Upper lobe of right lung (tissue), 1 donor: ENCODE results near the gene TUNAR. TPM values are rescaled to one million over a fixed set of nuclear protein-coding genes. Genes with fewer than 3 reads are reported as not detected.

Experiments
- ATAC-seq: fragments of 200-7000 bp; cut with Tn5 transposase; one replicate; pipeline ENCODE4 v1.9.1; 2020; ENCODE audit warnings: mild to moderate bottlenecking, moderate library complexity
- DNase-seq: peaks from one replicate; pipeline ENCODE4 v3.0.0-alpha.2; 2020
- H3K27ac ChIP-seq: fragments of 200-600 bp; one replicate; pipeline ENCODE4 v1.8.0; 2022
- H3K27me3 ChIP-seq: fragments of 200-600 bp; one replicate; pipeline ENCODE4 v1.8.0; 2022; ENCODE audit warnings: mild to moderate bottlenecking
- H3K36me3 ChIP-seq: fragments of 200-600 bp; one replicate; pipeline ENCODE4 v1.8.0; 2022
- H3K4me1 ChIP-seq: fragments of 200-600 bp; one replicate; pipeline ENCODE4 v1.8.0; 2022
- H3K4me3 ChIP-seq: fragments of 200-600 bp; one replicate; pipeline ENCODE4 v1.8.0; 2022; ENCODE audit warnings: mild to moderate bottlenecking
- H3K9me3 ChIP-seq: fragments of 200-600 bp; one replicate; pipeline ENCODE4 v1.8.0; 2022
- CTCF ChIP-seq: fragments of 200-600 bp; IDR thresholded peaks from one replicate; pipeline ENCODE4 v1.8.0; 2022; ENCODE audit warnings: antibody characterized with exemption
- intact Hi-C: fragments of 100-400 bp; cut with DNase I; formaldehyde crosslinking; loops from one replicate; pipeline ENCODE4 v1.11.0; 2022
- total RNA-seq: library from RNA; stranded (reverse); fragmentation: NEBNext Ultra II Directional; extraction: Animal tissue kit (Norgen Biotek cat#: 25700); gene quantifications from one replicate; pipeline ENCODE4 v1.2.1, GENCODE V29; 2021
- donor health status: DM: no; HTN: yes; CAD: no; lungs with severe emphysema.

The TUNAR gene
- total RNA-seq, 1 donor from 2014 or later, result not detected

GRCh38 chr14:95935228-95935822 is 58.7 kb downstream of the TUNAR start:
- Histone ChIP-seq H3K4me1 (no peaks in the 10 kb centered on the region), H3K27me3 (peaks cover 6% of the 10 kb centered on the region), H3K9me3 (no peaks in the 10 kb centered on the region), H3K27ac (no peak overlapping the region), H3K36me3 (no peaks in the 10 kb centered on the region), H3K4me3 (no peak overlapping the region)
- no peak for TF ChIP-seq CTCF
- intact Hi-C loops, result no loop called here
- DNase-seq (no peak), ATAC-seq (no peak)

- peaks cover 5% of the 10 kb centered on the region for H3K27me3 ChIP-seq
- no peak for TF ChIP-seq CTCF
- no peaks in the 10 kb centered on the region for H3K36me3 ChIP-seq
- DNase-seq (no peak), ATAC-seq (no peak)
- no peak overlapping the region for H3K4me3 ChIP-seq
- no peak overlapping the region for H3K27ac ChIP-seq
- intact Hi-C loops, result no loop called here
- H3K4me1 ChIP-seq, result no peaks in the 10 kb centered on the region
- no peaks in the 10 kb centered on the region for H3K9me3 ChIP-seq
Observed at GRCh38 chr14:95936041-95936440, 59.4 kb downstream of the TUNAR start.

- ATAC-seq, result no peak
- no peak overlapping the region for H3K4me3 ChIP-seq
Observed at GRCh38 chr14:95939335-95939734, 62.7 kb downstream of the TUNAR start.

GRCh38 chr14:95941897-95942296 is 65.3 kb downstream of the TUNAR start:
- intact Hi-C loops, result no loop called here
- H3K27me3 ChIP-seq, result no peaks in the 10 kb centered on the region
- H3K27ac ChIP-seq, result no peak overlapping the region
- H3K4me3 ChIP-seq, result no peak overlapping the region
- ATAC-seq, result no peak
- no peaks in the 10 kb centered on the region for H3K9me3 ChIP-seq
- DNase-seq, result no peak
- H3K36me3 ChIP-seq, result no peaks in the 10 kb centered on the region
- H3K4me1 ChIP-seq, result no peaks in the 10 kb centered on the region
- TF ChIP-seq CTCF, result no peak

More at GRCh38 chr14:95939335-95939734, 62.7 kb downstream of the TUNAR start:
- DNase-seq, result no peak
- no peak for TF ChIP-seq CTCF
- no peaks in the 10 kb centered on the region for H3K36me3 ChIP-seq
- H3K9me3 ChIP-seq, result no peaks in the 10 kb centered on the region
- no peaks in the 10 kb centered on the region for H3K4me1 ChIP-seq
- intact Hi-C loops, result no loop called here
- no peak overlapping the region for H3K27ac ChIP-seq
- no peaks in the 10 kb centered on the region for H3K27me3 ChIP-seq

- no peak for TF ChIP-seq CTCF
- Histone ChIP-seq H3K9me3 (no peaks in the 10 kb centered on the region), H3K36me3 (no peaks in the 10 kb centered on the region), H3K4me3 (no peak overlapping the region), H3K27me3 (no peaks in the 10 kb centered on the region), H3K4me1 (no peaks in the 10 kb centered on the region), H3K27ac (no peak overlapping the region)
- intact Hi-C loops, result no loop called here
- DNase-seq, result no peak
- no peak for ATAC-seq
Observed at GRCh38 chr14:95943699-95944098, 67.1 kb downstream of the TUNAR start.

- intact Hi-C loops, result no loop called here
- H3K36me3 ChIP-seq, result no peaks in the 10 kb centered on the region
- H3K4me1 ChIP-seq, result no peaks in the 10 kb centered on the region
- DNase-seq (no peak), ATAC-seq (no peak)
- no peak for TF ChIP-seq CTCF
- no peak overlapping the region for H3K27ac ChIP-seq
- no peaks in the 10 kb centered on the region for H3K9me3 ChIP-seq
- no peaks in the 10 kb centered on the region for H3K27me3 ChIP-seq
- no peak overlapping the region for H3K4me3 ChIP-seq
Observed at GRCh38 chr14:95944462-95944861, 67.8 kb downstream of the TUNAR start.
